GM21381 (cell line): ENCODE data around the gene NHSL2.

Experiments used
- ATAC-seq: cut with Tn5 transposase; IDR thresholded peaks from one replicate; pipeline ENCODE4 v1.9.1; 2021; ENCODE audit warnings: mild to moderate bottlenecking, moderate library complexity; ENCODE audit not compliant: unreplicated experiment

NHSL2 gene

GRCh38 chrX:72126048-72126415 lies 215.4 kb downstream of the NHSL2 start:
- no peak for ATAC-seq

GRCh38 chrX:72126539-72127140 lies 216.0 kb downstream of the NHSL2 start:
- peak; percentile 61 for ATAC-seq

DNA sequence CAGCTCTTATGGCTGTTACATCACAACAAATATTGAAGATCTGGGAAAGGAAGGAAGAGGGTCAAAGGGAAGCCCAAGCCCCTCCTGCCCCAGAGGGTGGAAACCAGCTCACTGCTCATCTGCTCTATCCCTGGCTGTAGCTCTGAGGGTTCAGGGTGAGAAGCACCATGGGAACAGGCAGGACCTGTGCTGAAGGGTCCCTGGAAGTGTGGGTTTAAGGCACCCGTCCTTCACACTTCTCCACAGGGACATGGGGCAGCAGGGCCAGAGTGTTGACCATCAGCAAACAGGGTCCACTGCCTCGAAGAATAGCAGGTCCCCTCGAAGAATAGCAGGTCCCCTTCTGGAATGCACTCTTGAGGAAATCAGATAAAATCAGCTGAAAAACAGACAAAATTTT lies 216.7 kb downstream of the NHSL2 start:
- ATAC-seq = no peak

- ATAC-seq = no peak
These were observed 217.7 kb downstream of the NHSL2 start for GRCh38 chrX:72128183-72128834.

DNA sequence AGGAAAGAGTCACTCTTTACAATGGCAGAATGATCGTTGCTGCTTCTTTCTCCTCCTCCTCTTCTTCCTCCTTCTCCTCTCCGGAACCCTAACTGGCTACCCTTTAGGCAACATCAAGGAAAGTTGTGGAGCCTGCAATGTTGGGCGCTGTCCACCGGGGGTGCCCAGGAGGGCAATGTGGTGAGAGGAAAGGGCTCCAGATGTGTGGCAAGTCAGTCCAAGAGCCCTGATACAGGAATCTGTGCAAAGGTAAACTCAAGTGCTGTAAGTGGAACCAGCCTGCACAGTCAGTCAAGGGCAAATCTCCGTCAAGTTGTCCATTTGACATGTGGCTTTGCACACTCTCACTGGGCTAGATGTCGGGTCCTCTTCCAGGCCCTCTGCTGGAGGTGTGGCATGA lies 218.2 kb downstream of the NHSL2 start:
- no peak for ATAC-seq

DNA sequence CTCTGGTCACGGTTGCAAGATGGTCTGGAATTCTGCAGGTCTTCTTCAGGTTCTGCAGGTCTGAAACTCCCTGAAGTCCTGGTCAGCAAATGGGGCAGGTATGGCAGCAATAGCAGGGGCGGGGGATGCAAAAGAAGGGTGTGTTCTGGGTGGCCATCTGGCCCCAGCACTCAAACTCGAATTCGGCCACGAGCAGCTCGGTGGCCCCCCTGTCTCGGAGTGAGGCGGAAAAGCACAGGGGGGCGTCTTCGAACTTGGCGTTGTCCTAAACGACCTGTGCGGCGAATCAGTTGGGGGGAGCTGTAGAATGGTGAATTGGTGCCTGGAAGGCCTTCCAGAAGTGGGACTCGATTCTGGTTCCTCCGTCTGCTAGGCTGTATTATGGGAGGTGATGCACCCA lies 219.0 kb downstream of the NHSL2 start:
- no peak for ATAC-seq

GRCh38 chrX:72130156-72130761 lies 219.6 kb downstream of the NHSL2 start:
- ATAC-seq = no peak

DNA sequence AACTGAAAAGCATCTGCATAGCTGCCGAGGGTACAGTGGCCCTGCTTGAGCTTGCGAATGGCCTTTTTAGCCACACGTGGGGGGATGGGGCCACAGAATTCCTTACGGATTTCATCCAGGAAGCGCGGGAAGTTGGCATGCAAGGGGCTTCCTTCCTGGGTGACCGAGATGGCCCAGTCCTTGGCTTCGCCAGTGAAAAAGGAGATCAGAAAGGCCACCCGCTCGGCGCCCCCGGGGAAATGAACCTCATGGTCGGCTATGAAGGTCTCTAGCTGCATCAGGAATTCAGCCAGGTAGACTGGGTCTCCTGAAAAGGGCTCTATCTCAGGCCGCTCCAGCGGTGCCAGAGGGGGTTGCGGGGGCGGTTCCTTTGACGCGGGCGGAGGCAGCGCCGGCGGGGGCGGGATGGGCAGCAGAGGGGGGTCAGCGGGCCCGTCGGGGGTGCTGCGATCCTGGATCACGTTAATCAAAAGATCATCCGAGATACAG lies 220.2 kb downstream of the NHSL2 start:
- ATAC-seq = no peak

GRCh38 chrX:72131317-72132294 lies 221.0 kb downstream of the NHSL2 start, which contains the start of gene RTL5:
RTL5 (minus strand) TSS chrX:72131915.
- peak; percentile 66 for ATAC-seq

GRCh38 chrX:72132456-72132855 lies 221.8 kb downstream of the NHSL2 start:
- no peak for ATAC-seq

DNA sequence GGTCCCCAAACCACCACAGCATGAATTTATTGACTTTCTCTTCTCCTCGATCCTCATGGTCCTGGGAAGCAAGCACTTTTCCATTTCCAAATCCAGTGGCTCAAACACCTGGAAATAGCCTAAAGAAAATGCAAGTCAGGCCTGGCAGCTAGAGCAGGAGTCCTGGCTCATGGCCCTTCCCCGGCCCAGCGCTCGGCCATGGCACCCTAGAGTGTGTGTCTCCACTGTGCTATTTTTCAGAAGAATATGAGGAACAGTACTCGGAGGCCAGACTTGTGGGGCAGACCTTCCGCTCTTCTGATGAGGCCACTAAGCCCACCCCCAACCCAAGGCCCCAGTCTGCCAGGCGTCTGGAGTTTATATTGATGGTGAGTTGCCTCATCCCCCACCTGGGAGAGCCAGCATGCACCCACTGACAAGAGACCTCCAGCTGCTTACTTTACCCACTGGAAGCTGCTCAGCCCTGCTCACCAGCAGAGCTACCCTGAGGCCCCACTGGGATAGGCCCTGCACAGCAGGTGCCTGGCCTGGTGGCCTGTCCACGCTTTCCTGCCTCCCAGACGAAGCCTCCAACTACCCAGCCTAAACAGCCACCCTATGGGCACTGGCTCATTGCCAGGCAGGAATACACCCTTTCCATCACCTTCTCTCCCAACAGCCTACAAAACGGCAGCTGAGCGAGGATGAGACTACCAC lies 223.4 kb downstream of the NHSL2 start:
- ATAC-seq = no peak

DNA sequence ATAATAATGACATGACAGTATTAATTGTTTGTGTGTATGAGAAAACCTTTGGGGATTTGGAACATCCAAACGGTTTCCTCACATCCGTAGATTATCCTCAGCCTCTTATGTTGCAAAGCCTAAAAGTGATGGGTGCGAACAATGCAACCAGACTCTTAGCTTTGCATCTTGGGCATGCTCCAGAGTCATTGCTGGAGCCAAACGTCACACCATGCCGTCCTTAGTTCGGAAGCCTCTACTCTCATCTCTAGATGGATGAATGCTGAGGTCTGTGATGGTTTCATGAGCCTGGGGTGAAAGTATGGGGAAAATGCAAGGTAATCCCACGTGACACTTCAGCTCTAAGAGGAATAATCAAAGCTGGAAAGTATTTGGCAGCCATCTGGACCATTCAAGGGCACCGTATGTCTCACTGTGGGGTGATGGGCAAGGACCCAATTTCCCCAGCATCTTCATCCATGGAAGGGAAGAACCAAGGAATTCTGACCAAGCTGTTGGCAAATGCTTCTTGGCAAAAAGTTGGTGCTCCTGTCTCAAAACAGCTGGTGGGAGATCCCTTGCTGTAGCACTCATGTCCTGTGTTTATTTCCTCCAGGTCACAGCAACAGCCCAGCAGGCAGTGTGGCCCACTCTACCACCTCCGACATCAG lies 227.3 kb downstream of the NHSL2 start:
- ATAC-seq = no peak

DNA sequence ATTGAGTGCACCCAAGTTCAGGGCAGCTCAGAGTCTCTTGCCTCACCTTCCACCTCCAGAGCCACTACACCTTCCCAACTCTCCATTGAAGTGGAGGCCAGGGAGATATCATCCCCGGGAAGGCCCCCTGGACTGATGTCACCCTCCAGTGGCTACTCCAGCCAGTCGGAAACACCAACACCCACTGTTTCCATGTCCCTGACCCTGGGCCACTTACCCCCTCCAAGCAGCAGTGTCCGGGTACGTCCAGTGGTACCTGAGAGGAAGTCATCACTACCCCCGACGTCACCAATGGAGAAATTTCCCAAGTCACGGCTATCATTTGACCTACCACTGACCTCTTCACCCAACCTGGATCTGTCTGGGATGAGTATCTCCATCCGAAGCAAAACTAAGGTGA lies 228.9 kb downstream of the NHSL2 start:
- no peak for ATAC-seq

DNA sequence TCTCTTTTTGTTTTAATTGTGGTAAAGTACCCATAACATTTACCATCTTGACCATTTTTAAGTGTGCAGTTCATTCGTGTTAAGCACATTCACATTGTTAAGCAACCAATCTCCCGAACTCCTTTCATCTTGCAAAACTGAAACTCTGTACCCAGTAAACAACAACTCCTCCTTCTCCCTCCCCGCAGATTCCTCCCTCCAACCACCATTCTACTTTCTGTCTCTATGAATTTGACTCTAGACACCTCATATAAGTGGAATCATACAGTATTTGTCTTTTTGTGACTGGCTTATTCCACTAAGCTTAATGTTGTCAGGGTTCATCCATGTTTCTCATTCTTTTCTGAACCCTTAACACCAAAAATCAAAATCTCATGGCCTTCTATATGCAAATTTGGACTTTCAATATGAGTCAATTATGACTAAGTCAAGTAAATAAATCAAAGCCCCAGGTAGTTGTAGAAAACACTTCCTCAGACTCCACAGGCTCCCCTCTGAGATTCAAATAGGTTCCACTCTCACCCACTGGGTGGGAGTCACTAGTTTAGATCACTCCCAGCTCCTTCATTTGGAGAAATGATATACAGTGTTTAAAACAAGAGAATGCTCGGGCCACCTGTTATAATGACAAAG lies 230.8 kb downstream of the NHSL2 start:
- ATAC-seq = no peak

DNA sequence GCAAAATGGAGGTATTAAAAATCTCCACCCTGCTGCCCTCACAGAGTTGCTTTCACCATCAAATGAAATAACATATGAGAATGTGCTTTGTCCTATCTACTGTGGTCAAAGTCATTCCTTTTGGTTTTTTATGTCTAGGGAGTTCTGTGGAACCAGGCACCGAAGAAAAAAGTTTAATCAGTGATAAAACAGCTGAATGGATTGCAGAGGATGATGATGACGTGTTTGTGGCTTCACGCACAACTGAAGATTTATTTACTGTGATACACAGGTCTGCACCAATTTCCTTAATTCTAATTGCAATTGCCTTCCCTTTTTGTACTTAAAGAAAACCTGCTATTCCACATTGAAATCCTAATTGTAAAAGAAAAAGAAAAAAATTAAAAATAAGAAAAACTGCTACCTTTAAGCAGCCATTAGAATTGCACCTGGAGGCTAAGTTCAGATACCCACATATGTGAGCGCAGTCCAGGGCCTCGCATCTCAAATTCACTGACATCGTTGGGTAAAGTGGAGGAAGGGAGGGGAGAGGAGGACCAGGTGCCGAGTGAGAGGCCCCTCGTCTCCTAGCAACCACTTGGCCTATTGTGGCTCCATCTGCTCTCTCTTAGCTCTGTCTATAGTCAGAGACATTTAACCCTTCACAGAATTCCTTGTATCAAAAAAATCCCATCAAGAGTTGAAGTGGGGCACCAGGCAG lies 231.6 kb downstream of the NHSL2 start:
- no peak for ATAC-seq

GRCh38 chrX:72142794-72143608 lies 232.4 kb downstream of the NHSL2 start:
- no peak for ATAC-seq

DNA sequence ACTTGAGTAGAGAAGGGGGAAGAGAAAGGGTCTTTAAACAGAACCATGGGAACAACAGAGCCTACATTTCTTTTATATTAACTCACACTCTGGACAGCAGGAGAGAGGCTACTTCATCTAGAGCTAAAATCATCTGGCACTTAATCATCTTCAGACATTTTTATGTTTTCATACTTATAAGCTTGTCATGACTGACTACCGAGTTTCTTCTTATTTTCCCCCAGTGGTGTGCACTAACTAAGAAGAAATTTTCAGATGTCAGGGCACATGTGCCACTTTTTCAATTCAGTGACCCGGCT lies 232.9 kb downstream of the NHSL2 start:
- no peak for ATAC-seq

DNA sequence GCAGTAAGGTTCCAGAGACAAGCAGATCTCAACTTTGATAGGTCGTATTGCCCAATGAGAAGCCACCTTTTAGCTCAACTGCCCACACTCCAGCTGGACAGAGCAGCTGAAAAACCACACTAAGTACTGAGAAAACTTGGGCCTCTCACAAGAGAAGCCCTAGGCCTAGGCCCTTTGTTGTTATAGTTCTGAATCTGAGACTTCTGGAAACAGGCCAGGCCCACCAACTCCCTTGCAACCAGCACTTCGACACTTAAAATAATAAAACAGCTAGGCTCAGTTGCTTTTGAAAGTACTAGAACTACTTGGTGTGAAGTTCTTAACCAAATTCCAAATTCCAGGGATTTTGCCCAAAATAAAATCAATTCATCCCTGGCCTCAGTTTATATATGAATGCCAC lies 234.5 kb downstream of the NHSL2 start:
- ATAC-seq = no peak
